Peyer's patch (tissue), 4 donors: ENCODE results near the gene ACACA. TPM values are rescaled to one million over a fixed set of nuclear protein-coding genes. Genes with fewer than 3 reads are reported as not detected.
"Not testable (repeated sequence)": the region's sequence is repeated elsewhere in the genome, so short reads cannot be mapped to it uniquely, and the experiment has no call there.

ENCODE experiments used
- DNase-seq, 3 donors: peaks; one replicate each; pipeline ENCODE4 v3.0.0-alpha.2; 2017 to 2019
- H3K27ac ChIP-seq, 4 donors: fragments of 200-600 bp; sonication (generic); one replicate each; pipeline ENCODE4 v1.5.1; 2016 to 2019
- H3K27me3 ChIP-seq, 2 donors: fragments of 200-600 bp; sonication (generic); one replicate each; pipeline ENCODE4 v1.5.1; 2019
- H3K36me3 ChIP-seq, 3 donors: fragments of 200-600 bp; sonication (generic); one replicate each; pipeline ENCODE4 v1.5.1; 2016 to 2019
- H3K4me1 ChIP-seq, 4 donors: fragments of 200-600 bp; sonication (generic); one replicate each; pipeline ENCODE4 v1.5.1; 2016 to 2019
- H3K4me3 ChIP-seq, 4 donors: fragments of 200-600 bp; sonication (generic); 1 replicate in 3 of 4; 2 replicates in 1 of 4; pipeline ENCODE4 v1.5.1; 2016 to 2019; ENCODE audit warnings: mild to moderate bottlenecking in 1 of 4
- H3K9me3 ChIP-seq, 4 donors: fragments of 200-600 bp; sonication (generic); one replicate each; pipeline ENCODE4 v1.5.1; 2016 to 2019; ENCODE audit warnings: mild to moderate bottlenecking in 1 of 4
- POLR2A ChIP-seq, 2 donors: fragments of 450-650 bp; IDR thresholded peaks; one replicate each; pipeline ENCODE4 v1.5.1; 2017; ENCODE audit warnings: antibody characterized with exemption in 2 of 2, mild to moderate bottlenecking in 2 of 2, moderate library complexity in 2 of 2
- total RNA-seq, 4 donors: library from RNA; depleted of rRNA; stranded (reverse); fragments of >200 nt; gene quantifications; one replicate each; pipeline ENCODE4 v1.1.0, GENCODE V29; 2016
- TF ChIP-seq, protein P1 (sequence below), 6 experiments: fragments of 450-650 bp in 4 of 6; fragments of 200-600 bp in 2 of 6; sonication (generic) in 1 of 6; IDR thresholded peaks; one replicate each; pipeline ENCODE4 v1.5.1; 2017 to 2019; ENCODE audit warnings: antibody characterized with exemption in 6 of 6, mild to moderate bottlenecking in 3 of 6, moderate library complexity in 1 of 6

ACACA gene
- total RNA-seq, 4 donors from 2014 or later, result 31.7 to 71.7 (median 43.0) TPM

GRCh38 chr17:37358098-37358829 lies 48.4 kb downstream of the ACACA start:
- no peaks in the 10 kb centered on the region for H3K9me3 ChIP-seq
- no peaks in the 10 kb centered on the region for H3K27me3 ChIP-seq
- H3K4me3 ChIP-seq, result peak overlapping the region; percentile 56 to 95 (median 78)
- peaks cover 0 to 24% (median 0%) of the 10 kb centered on the region in 4 donors for H3K4me1 ChIP-seq
- TF ChIP-seq, protein P1, sequence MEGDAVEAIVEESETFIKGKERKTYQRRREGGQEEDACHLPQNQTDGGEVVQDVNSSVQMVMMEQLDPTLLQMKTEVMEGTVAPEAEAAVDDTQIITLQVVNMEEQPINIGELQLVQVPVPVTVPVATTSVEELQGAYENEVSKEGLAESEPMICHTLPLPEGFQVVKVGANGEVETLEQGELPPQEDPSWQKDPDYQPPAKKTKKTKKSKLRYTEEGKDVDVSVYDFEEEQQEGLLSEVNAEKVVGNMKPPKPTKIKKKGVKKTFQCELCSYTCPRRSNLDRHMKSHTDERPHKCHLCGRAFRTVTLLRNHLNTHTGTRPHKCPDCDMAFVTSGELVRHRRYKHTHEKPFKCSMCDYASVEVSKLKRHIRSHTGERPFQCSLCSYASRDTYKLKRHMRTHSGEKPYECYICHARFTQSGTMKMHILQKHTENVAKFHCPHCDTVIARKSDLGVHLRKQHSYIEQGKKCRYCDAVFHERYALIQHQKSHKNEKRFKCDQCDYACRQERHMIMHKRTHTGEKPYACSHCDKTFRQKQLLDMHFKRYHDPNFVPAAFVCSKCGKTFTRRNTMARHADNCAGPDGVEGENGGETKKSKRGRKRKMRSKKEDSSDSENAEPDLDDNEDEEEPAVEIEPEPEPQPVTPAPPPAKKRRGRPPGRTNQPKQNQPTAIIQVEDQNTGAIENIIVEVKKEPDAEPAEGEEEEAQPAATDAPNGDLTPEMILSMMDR (IDR thresholded peaks at IDR 0.05), result no peak
- TF ChIP-seq POLR2A (IDR thresholded peaks at IDR 0.05), result peak in 1 of 2 donors; percentile 9
- no peaks in the 10 kb centered on the region for H3K36me3 ChIP-seq
- peak overlapping the region; percentile 62 to 84 (median 79) for H3K27ac ChIP-seq
- peak; percentile 56 to 67 (median 64) for DNase-seq

- not testable (repeated sequence) for DNase-seq, H3K27ac ChIP-seq, H3K36me3 ChIP-seq
Observed at GRCh38 chr17:37356796-37357569, 49.7 kb downstream of the ACACA start.

DNA sequence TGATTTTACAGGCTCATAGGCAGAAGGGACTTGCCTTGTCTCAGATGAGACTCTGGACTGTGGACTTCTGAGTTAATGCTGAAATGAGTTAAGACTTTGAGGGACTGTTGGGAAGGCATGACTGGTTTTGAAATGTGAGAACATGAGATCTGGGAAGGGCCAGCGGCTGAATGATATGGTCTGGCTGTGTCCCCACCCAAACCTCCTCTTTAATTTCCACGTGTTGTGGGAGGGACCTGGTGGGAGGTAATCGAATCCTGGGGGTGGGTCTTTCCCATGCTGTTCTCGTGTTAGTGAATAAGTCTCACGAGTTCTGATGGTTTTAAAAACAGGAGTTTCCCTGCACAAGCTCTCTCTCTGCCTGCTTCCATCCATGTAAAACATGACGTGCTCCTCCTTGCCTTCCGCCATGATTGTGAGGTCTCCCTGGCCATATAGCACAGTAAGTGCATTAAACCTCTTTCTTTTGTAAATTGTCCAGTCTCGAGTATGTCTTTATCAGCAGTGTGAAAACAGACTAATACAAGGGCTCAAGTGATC lies 59.7 kb downstream of the ACACA start:
- not testable (repeated sequence) for H3K9me3 ChIP-seq, DNase-seq, H3K27ac ChIP-seq, H3K27me3 ChIP-seq, H3K4me1 ChIP-seq, H3K4me3 ChIP-seq, H3K36me3 ChIP-seq

More at GRCh38 chr17:37356796-37357569, 49.7 kb downstream of the ACACA start:
- H3K27me3 ChIP-seq, H3K4me3 ChIP-seq, H3K9me3 ChIP-seq: not testable (repeated sequence)
- H3K4me1 ChIP-seq, result peaks cover 0 to 24% (median 0%) of the 10 kb centered on the region in 4 donors

DNA sequence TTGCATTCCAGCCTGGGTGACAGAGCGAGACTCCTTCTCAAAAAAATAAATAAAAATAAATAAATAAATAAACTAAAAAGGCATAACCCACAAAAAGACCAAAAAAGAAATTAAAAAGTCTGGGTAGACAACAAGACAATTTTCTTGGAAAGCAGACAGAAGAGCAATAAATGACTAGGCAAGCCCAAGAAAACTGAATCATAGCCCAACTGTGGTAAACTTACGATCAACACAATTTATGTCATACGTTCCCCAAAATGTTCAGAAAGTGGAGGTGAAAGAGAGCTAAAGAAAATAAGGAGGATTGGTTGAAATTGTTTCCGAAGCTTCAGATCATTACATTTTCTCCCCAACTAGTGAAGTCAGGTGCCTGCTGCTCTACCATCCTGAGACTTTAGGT lies 62.1 kb downstream of the ACACA start:
- no peak for TF ChIP-seq POLR2A (IDR thresholded peaks at IDR 0.05)
- TF ChIP-seq, protein P1 (IDR thresholded peaks at IDR 0.05), result no peak
- Histone ChIP-seq H3K9me3 (no peaks in the 10 kb centered on the region), H3K27me3 (no peaks in the 10 kb centered on the region), H3K36me3 (no peaks in the 10 kb centered on the region), H3K4me1 (no peaks in the 10 kb centered on the region), H3K27ac (no peak overlapping the region), H3K4me3 (no peak overlapping the region)
- DNase-seq, result no peak

DNA sequence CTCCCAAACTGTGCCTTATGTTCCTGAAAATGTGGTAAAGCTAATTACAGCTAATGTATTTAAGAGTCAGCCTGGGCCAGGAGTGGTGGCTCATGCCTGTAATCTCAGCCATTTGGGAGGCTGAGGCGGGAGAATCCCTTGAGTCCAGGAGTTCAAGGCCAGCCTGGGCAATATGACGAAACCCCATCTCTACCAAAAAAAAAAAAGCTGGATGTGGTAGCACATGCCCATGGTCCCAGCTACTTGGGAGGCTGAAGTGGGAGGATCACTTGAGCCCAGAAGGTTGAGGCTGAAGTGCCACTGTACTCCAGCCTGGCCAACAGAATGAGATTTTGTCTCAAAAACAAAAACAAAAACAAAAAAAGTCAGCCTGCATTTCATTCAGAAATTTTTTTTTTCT lies 64.0 kb downstream of the ACACA start:
- no peak for DNase-seq
- TF ChIP-seq, protein P1 (IDR thresholded peaks at IDR 0.05), result no peak
- TF ChIP-seq POLR2A (IDR thresholded peaks at IDR 0.05), result no peak
- no peaks in the 10 kb centered on the region for H3K9me3 ChIP-seq
- no peak overlapping the region for H3K4me3 ChIP-seq
- H3K4me1 ChIP-seq, result no peaks in the 10 kb centered on the region
- H3K27ac ChIP-seq, result no peak overlapping the region
- peaks cover 0 to 11% (median 0%) of the 10 kb centered on the region in 3 donors for H3K36me3 ChIP-seq
- no peaks in the 10 kb centered on the region for H3K27me3 ChIP-seq

- TF ChIP-seq, protein P1 (IDR thresholded peaks at IDR 0.05), result no peak
- no peak for TF ChIP-seq POLR2A (IDR thresholded peaks at IDR 0.05)
- H3K4me1 ChIP-seq, result no peaks in the 10 kb centered on the region
- no peak overlapping the region for H3K27ac ChIP-seq
- no peak overlapping the region for H3K4me3 ChIP-seq
- DNase-seq, result no peak
- H3K9me3 ChIP-seq, result no peaks in the 10 kb centered on the region
- H3K27me3 ChIP-seq, result no peaks in the 10 kb centered on the region
- peaks cover 0 to 13% (median 0%) of the 10 kb centered on the region in 3 donors for H3K36me3 ChIP-seq
Observed at GRCh38 chr17:37340804-37341203, 65.8 kb downstream of the ACACA start.
